Stimulated activated naive CD8-positive, alpha-beta T cell treated with anti-CD3 and anti-CD28 coated beads, Interleukin-15, Interleukin-2, amounts not matched to agents 100 ng/mL and 50 ng/mL, for 24 hours (primary cell): Measurements from ENCODE around the gene WDR70.
A peak's percentile ranks its signal among the peaks of the same experiment; 100 is the strongest.
"Not testable (repeated sequence)": the region's sequence is repeated elsewhere in the genome, so short reads cannot be mapped to it uniquely, and the experiment has no call there.

Source experiments
- H3K27ac Mint-ChIP-seq: one replicate; pipeline ENCODE4 v1.8.0; 2021; ENCODE audit warnings: mild to moderate bottlenecking, mixed read lengths
- H3K27me3 Mint-ChIP-seq: one replicate; pipeline ENCODE4 v1.8.0; 2021; ENCODE audit warnings: mixed read lengths
- H3K36me3 Mint-ChIP-seq: one replicate; pipeline ENCODE4 v1.8.0; 2021; ENCODE audit warnings: low read depth, mixed read lengths
- H3K4me1 Mint-ChIP-seq: one replicate; pipeline ENCODE4 v1.8.0; 2021; ENCODE audit warnings: low read depth, mixed read lengths
- H3K4me3 Mint-ChIP-seq: one replicate; pipeline ENCODE4 v1.8.0; 2021; ENCODE audit warnings: mild to moderate bottlenecking, mixed read lengths
- H3K9me3 Mint-ChIP-seq: one replicate; pipeline ENCODE4 v1.8.0; 2021; ENCODE audit warnings: mixed read lengths

Gene WDR70

GRCh38 chr5:37435261-37435660, 56.1 kb downstream of the WDR70 start:
- no peaks in the 10 kb centered on the region for H3K9me3 Mint-ChIP-seq
- H3K4me3 Mint-ChIP-seq: no peak overlapping the region

GRCh38 chr5:37436146-37436934, 57.2 kb downstream of the WDR70 start:
- Mint-ChIP-seq H3K4me3 (no peak overlapping the region), H3K9me3 (no peaks in the 10 kb centered on the region), H3K36me3 (peaks cover 25% of the 10 kb centered on the region), H3K4me1 (no peaks in the 10 kb centered on the region), H3K27me3 (no peaks in the 10 kb centered on the region), H3K27ac (no peak overlapping the region)

More at GRCh38 chr5:37435261-37435660, 56.1 kb downstream of the WDR70 start:
- no peaks in the 10 kb centered on the region for H3K4me1 Mint-ChIP-seq
- no peak overlapping the region for H3K27ac Mint-ChIP-seq
- peaks cover 18% of the 10 kb centered on the region for H3K36me3 Mint-ChIP-seq
- H3K27me3 Mint-ChIP-seq: no peaks in the 10 kb centered on the region

GRCh38 chr5:37437711-37438110, 58.6 kb downstream of the WDR70 start:
- Mint-ChIP-seq H3K9me3 (no peaks in the 10 kb centered on the region), H3K4me1 (no peaks in the 10 kb centered on the region)

GRCh38 chr5:37445783-37446182, 66.7 kb downstream of the WDR70 start:
- peaks cover 63% of the 10 kb centered on the region for H3K36me3 Mint-ChIP-seq
- H3K4me1 Mint-ChIP-seq, H3K4me3 Mint-ChIP-seq, H3K27me3 Mint-ChIP-seq, H3K27ac Mint-ChIP-seq, H3K9me3 Mint-ChIP-seq: not testable (repeated sequence)

More at GRCh38 chr5:37437711-37438110, 58.6 kb downstream of the WDR70 start:
- Mint-ChIP-seq H3K4me3 (no peak overlapping the region), H3K27me3 (no peaks in the 10 kb centered on the region), H3K36me3 (peaks cover 19% of the 10 kb centered on the region), H3K27ac (no peak overlapping the region)

- no peak overlapping the region for H3K4me3 Mint-ChIP-seq
- H3K27ac Mint-ChIP-seq: no peak overlapping the region
- peaks cover 79% of the 10 kb centered on the region for H3K36me3 Mint-ChIP-seq
- H3K4me1 Mint-ChIP-seq: no peaks in the 10 kb centered on the region
- H3K27me3 Mint-ChIP-seq: no peaks in the 10 kb centered on the region
- peaks cover 6% of the 10 kb centered on the region for H3K9me3 Mint-ChIP-seq
Measured at GRCh38 chr5:37448941-37449340, 69.8 kb downstream of the WDR70 start.

GRCh38 chr5:37451991-37452390, 72.9 kb downstream of the WDR70 start:
- H3K36me3 Mint-ChIP-seq: peaks cover 60% of the 10 kb centered on the region
- not testable (repeated sequence) for H3K9me3 Mint-ChIP-seq, H3K4me3 Mint-ChIP-seq, H3K27ac Mint-ChIP-seq, H3K4me1 Mint-ChIP-seq, H3K27me3 Mint-ChIP-seq

- H3K27me3 Mint-ChIP-seq, H3K4me3 Mint-ChIP-seq, H3K4me1 Mint-ChIP-seq, H3K27ac Mint-ChIP-seq, H3K9me3 Mint-ChIP-seq: not testable (repeated sequence)
- H3K36me3 Mint-ChIP-seq: peaks cover 59% of the 10 kb centered on the region
Measured at GRCh38 chr5:37453252-37453651, 74.1 kb downstream of the WDR70 start.

- H3K27me3 Mint-ChIP-seq, H3K27ac Mint-ChIP-seq, H3K9me3 Mint-ChIP-seq, H3K4me3 Mint-ChIP-seq, H3K4me1 Mint-ChIP-seq: not testable (repeated sequence)
- H3K36me3 Mint-ChIP-seq: peaks cover 50% of the 10 kb centered on the region
Measured at GRCh38 chr5:37454402-37455055, 75.4 kb downstream of the WDR70 start.

- H3K36me3 Mint-ChIP-seq: peaks cover 23% of the 10 kb centered on the region
- not testable (repeated sequence) for H3K27ac Mint-ChIP-seq, H3K4me3 Mint-ChIP-seq, H3K27me3 Mint-ChIP-seq, H3K4me1 Mint-ChIP-seq, H3K9me3 Mint-ChIP-seq
Measured at GRCh38 chr5:37463191-37464051, 84.3 kb downstream of the WDR70 start.

- not testable (repeated sequence) for H3K4me3 Mint-ChIP-seq, H3K4me1 Mint-ChIP-seq, H3K9me3 Mint-ChIP-seq, H3K27me3 Mint-ChIP-seq
- peaks cover 28% of the 10 kb centered on the region for H3K36me3 Mint-ChIP-seq
- H3K27ac Mint-ChIP-seq: peak overlapping the region; percentile 41
Measured at GRCh38 chr5:37464581-37464980, 85.5 kb downstream of the WDR70 start.

GRCh38 chr5:37469383-37469782, 90.3 kb downstream of the WDR70 start:
- Mint-ChIP-seq H3K9me3 (peaks cover 12% of the 10 kb centered on the region), H3K36me3 (peaks cover 43% of the 10 kb centered on the region)
- not testable (repeated sequence) for H3K27ac Mint-ChIP-seq, H3K4me3 Mint-ChIP-seq, H3K27me3 Mint-ChIP-seq, H3K4me1 Mint-ChIP-seq

- Mint-ChIP-seq H3K9me3 (peaks cover 12% of the 10 kb centered on the region), H3K27ac (no peak overlapping the region), H3K4me3 (no peak overlapping the region), H3K27me3 (no peaks in the 10 kb centered on the region), H3K36me3 (peaks cover 34% of the 10 kb centered on the region), H3K4me1 (no peaks in the 10 kb centered on the region)
Measured at GRCh38 chr5:37471666-37472197, 92.6 kb downstream of the WDR70 start.

- peaks cover 49% of the 10 kb centered on the region for H3K36me3 Mint-ChIP-seq
- H3K9me3 Mint-ChIP-seq: peaks cover 14% of the 10 kb centered on the region
- no peak overlapping the region for H3K4me3 Mint-ChIP-seq
- no peaks in the 10 kb centered on the region for H3K4me1 Mint-ChIP-seq
- no peaks in the 10 kb centered on the region for H3K27me3 Mint-ChIP-seq
- H3K27ac Mint-ChIP-seq: no peak overlapping the region
Measured at GRCh38 chr5:37477426-37477825, 98.3 kb downstream of the WDR70 start.

- no peak overlapping the region for H3K27ac Mint-ChIP-seq
- H3K36me3 Mint-ChIP-seq: peaks cover 50% of the 10 kb centered on the region
- no peaks in the 10 kb centered on the region for H3K27me3 Mint-ChIP-seq
- no peaks in the 10 kb centered on the region for H3K4me1 Mint-ChIP-seq
- H3K4me3 Mint-ChIP-seq: no peak overlapping the region
- H3K9me3 Mint-ChIP-seq: peaks cover 14% of the 10 kb centered on the region
Measured at GRCh38 chr5:37478121-37478894, 99.2 kb downstream of the WDR70 start.
